GM18907 (cell line): ENCODE data around the gene GGCT.

Source experiments
- ATAC-seq: cut with Tn5 transposase; IDR thresholded peaks from one replicate; pipeline ENCODE4 v1.9.1; 2021; ENCODE audit warnings: mild to moderate bottlenecking, moderate library complexity; ENCODE audit not compliant: unreplicated experiment

The GGCT gene

DNA sequence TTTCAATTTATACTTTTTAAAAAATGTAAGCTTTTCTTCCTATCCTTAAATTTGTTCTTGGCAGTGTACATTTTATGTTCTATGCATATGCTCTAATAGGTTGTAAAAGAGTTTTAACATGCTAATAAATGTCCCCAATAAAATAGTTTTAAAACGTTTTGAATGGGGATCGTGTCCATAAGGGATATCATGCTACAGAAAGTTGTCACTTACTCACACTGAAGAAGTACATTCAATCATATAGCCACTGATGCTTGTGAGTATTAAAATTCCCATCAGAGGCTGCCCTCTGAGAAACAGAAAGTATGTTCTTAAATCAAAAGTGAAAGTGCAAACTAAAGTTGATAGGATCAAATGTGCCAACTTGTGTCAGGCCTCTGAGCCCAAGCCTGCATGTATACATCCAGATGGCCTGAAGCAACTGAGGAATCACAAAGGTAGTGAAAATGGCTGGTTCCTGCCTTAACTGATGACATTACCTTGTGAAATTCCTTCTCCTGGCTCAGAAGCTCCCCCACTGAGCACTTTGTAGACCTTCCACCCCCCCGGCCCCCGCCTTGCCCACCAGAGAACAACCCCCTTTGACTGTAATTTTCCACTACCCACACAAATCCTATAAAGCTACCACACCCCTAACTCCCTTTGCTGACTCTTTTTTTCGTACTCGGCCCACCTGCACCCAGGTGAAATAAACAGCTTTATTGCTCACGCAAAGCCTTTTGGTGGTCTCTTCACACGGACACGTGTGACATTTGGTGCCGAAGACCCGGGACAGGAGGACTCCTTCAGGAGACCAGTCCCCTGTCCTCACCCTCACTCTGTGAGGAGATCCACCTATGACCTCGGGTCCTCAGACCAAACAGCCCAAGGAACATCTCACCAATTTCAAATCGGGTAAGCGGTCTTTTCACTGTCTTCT lies 25.2 kb downstream of the GGCT start:
- ATAC-seq: no peak

DNA sequence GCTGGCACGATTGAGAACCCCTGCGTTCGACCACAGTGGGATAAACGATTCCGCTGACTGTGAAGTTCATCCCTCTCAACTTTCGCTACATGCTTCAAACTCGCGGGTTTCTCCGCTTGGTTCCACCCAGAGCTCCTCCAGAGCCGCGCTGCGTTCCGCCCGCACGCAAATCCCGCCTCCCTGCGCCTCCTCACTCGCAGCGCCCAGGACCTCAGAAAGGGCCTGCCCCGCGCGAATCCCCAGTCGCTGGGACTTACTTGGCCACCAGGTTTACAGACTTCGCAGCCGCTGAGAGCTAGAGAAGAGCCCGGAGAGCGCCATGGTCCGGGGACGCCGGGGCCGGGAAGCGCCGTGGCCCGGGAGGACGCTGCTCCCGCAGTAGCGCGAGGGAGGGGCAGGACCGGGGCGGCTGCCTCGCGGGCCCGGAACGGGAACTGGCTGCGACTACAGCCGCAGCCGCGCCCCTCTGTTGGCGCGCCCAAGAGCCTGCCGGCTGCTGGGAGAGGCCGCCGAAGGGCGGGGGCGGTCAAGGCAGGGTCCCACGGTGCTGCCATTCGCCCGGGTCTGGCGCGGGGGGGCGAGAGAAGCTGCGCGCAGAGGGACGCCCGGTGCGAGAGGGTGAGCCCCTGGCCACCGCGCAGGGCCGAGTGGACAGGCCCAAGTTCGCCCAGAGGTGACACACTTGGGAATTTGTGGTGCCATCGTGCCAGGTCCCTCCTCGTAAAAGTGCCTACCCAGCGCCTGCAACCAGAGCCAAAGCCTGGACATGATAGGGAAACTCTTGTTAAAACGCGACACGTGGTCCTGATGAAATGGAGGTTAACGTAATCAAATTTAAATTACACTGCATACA lies 26.1 kb downstream of the GGCT start, which contains the start of gene NOD1:
NOD1 (minus strand) TSS at position 436 of the 853 bp plus-strand sequence. CDS start 21,863 bp downstream, outside the sequence.
- ATAC-seq: peak; percentile 89

DNA sequence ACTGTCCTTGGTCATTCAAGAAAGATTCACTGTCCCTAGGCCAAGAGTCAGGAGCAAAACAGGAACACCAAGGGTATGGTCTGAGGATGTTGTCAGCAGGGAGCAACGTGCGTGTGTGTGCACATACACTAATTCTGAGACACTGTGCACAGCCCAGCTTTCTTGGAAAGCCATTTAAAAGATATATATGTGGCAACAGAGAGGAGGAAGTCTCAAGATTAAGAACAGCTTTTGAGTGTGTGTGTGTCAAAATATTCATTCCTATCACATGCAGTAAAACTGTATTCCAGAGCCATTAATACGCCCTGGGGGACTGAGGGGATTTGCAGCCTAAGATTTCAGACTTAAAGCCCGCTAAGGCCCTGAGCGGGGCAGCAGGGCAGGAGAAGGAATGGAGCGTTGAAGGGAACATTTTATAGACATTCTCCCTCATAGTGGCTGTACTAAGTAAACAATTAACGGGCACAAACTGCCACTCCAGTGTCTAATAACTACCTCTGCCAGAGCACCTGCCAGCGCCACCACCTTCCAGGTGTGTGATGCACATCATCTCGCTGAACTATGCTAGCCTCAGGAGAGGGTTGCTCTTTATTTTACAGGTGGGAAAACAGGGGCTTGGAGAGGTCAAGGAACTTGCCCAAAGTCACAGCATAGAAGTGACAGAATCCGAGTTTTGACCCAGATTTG lies 28.0 kb downstream of the GGCT start:
- no peak for ATAC-seq

DNA sequence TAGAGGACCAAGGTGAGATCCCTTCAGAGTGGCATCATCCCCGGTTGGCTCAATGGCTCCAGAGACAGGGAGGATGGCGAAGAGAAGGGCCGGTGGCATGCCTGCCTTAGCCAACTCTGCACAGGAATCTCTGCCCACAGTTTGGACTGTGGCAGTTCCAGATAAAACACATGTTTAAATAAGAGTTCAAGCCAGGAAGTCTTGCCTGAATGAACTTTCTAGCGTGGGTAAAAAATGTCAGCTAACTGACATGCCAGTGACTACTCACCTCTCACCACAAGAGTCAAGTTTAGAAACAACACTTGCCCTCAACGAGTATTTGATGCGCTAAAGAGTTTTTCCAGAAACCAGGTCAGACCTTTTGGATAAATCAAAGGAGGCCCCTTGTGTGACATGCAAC lies 29.0 kb downstream of the GGCT start:
- no peak for ATAC-seq

DNA sequence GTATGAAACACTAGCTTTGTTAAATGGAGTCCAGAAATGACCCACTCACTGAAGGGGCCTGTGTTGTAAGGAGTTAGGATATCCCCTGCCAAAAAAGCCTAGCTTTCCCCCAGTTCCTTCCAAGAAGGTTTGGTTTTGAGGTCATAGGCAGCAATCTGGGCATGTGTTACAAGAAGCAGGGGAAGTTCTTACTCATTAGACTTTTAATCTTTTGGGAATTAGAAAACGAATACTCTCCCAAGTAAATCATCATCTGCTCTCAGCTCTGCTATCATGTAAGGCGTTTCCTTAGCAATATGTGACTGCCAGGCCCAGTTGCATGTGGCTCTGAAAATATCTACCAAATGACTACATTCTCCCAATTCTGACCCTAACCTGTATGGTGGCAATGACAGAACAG lies 29.7 kb downstream of the GGCT start:
- ATAC-seq: no peak

DNA sequence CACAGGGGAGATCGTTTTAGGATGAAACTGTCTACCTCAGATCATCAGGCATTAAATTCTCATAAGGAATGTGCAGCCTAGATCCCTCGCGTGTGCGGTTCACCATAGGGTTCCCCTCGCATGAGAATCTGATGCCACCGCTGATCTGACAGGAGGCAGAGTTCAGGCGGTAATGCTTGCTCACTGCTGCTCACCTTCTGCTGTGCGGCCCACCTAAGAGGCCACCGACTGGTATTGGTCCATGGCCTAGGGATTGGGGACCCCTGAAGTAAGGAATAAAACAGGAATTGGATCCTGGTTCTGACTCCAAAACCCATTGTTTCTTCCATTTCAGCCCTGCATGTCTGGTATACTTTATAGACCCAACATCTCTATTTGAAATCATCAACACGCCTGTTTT lies 30.1 kb downstream of the GGCT start:
- ATAC-seq: no peak

DNA sequence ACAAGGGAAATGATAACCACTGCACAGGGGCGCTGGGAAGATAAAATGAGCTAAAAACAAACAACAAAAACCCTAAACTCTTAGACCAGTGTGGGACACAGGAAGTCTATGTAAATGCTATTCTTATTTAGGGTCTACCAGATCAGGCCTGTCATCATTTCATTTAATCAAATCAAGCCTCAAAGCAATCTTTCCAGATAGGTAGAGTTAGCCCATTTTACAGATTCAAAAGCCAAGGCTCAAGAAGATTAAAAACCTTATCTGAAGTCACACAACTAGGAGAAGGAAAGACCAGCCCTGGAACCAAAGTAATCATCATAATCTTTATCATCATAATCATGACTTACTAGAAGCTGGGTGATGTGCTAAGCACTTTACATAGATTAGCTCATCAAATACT lies 30.7 kb downstream of the GGCT start:
- ATAC-seq: no peak

DNA sequence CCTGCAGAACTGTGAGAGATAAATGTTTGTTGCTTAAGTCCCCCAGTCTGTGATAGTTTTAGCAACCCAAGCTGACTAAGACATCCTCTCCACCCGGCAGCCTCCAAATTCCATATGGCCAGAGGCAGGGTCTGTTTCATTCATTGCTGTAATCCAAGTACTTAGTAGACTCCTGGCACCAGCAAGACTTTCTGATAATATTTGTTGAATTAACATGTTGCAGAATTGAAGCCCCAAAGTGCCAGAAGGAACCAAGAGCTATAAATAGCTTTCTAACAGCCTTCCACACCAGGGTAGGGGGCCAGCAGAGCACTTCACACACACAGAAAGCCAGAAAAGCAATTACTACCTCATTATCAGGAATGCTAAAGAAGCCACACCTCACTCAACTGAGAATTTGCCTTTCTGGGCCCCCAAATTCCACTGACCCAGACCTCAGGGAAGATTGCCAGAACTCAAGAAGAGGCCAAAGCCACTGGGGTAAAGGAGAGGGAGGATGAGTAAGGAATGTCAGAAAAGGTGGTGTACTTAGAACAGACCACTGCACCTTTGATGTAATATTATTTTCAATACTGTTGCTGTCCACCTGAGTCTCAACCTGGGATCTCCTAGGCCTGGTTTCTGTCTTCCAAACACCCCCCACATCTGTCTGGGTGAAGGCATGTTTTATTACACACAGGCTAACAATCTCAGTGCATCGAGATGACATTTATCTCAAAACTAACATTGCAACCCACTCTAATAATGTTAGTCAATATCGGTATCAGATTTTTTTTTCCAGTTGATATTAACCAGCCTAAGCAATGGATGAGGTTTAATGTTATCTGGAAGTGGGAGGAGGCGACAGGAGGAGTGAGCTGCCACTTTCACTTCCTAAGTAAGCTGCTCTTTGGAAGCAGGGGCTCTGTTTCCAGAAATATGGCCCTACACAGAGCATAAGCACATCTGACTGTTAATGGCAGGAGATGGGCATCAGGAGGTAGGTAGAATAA lies 31.5 kb downstream of the GGCT start:
- no peak for ATAC-seq

DNA sequence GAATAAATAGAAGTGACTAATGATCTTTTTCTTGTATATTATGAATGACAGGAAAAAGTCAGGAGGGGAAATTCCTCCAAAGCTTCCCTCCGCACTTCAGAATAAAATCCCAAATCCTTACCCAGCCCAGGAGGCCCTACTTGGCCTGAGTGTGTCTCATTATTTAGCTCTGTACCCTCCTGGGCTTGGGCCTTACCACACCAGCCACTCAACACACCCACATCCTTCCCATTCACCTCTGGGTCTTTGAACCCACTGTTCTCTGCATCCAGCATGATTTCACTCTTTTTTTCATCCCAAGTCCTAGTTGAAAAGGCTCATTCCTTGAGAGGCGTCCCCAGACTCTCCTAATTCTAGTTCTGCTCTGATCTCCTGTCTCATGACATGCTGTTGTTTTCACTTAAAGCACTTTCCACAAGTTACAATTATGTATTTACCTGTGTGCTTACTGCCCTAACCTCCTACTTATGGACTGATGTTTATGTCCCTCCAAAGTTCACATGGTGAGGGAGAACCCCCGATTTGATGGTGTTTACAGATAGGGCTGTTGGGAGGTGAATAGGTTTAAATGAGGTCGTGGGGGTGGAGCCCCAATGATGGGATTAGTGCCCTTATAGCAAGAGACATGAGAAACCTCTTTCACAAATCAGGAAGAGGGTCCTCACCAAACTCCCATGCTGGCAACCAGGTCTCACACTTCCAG lies 32.4 kb downstream of the GGCT start:
- no peak for ATAC-seq

DNA sequence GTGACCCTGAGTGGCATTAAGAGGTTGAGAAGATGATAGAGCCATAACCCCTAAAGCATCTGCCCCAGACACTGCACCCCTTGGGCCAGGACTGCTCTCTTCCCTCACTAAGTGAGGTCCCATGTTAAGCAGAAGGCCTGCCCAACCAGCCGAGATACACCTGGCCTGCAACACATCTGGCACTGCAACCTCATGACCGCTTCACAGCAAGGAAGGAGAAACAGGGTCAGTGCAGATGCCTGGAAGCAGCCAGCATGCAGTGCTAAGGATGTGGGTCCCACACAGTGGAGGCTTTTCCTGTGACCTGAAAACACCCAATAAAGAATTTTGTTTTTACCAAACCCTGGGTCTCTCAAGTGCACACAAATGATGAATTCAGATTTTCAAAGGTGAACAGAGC lies 33.4 kb downstream of the GGCT start:
- ATAC-seq: no peak

DNA sequence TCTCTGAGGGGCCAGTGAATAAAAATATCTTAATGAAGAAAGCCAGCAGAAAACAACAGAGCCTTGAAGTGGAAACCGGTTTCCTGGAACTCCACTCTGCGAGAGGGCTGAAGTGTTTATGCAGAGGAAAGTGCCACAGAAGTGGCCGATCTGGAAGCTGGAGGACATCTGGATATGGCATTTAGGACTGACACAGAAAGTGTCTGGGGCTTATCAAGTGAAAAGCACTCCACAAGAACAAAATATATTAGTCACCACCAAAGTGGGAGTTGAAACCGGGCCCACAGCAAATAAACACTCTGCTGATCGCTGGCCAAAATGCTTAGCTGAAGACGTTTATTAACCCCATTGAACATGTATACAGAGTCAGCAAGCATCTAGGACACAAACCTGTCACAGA lies 33.9 kb downstream of the GGCT start:
- ATAC-seq: no peak

DNA sequence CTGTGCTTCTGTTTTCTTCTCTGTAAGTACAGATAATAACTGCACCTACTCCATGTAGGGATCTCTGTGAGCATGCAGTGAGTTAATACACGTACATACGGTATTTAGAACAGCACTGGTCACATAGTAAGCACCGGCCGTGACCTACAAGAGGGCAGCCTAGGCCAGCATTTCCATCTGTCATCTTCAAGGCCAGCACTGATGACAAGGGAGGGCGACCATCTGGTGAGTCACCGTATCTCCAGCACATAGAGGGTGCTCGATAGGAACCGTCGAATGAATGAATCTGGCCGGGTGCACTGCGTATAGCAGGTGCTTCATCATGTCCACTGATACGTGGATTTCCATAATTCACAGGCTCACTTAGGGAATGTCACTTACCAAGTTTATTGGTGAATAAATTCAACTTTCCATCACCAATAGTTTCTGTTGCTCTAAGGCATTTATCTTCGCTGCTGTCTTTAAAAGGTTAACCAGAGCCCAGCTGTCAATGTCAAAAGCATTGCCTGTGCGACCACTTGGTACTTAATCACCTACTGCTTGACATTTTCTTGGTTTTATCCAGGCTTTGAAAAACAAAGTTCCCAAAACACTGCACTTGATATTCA lies 34.4 kb downstream of the GGCT start:
- no peak for ATAC-seq

DNA sequence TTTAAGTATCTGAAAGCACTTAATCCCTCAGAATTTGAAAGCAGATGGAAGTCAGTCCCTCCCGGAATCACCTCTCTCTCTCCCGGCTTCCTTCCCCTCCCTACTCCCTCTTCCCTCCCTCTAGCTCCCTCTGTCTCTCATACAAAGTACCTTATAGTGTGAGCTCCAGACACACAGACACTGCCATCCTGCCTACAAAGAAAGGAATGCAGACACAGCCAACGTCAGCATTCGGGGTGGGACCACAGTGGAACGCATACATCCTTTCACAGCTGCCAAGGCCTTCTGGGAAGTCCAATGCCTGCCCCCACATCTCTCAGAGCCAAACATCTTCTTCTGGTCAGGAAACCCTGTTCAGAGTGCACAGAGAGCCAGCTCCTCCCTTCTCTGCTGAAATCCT lies 35.3 kb downstream of the GGCT start:
- ATAC-seq: no peak

DNA sequence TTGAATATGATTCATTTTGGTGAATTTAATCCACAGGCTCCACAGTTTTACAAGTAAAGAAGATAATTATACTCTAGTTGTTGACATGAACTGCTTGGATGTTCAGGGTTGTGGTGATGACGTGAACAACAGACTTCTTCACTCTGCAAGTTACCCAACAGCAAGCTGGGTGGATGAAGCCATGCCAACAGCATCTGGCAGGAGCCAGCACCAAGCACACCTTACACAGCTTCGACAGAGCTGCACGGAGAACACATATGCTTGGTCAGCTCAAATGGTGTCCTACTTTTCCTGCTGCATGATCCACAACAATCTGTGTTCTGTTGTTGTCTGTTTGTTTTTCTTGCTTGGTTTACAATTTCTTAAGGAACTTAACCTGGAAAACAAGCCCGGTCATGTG lies 35.8 kb downstream of the GGCT start:
- no peak for ATAC-seq

DNA sequence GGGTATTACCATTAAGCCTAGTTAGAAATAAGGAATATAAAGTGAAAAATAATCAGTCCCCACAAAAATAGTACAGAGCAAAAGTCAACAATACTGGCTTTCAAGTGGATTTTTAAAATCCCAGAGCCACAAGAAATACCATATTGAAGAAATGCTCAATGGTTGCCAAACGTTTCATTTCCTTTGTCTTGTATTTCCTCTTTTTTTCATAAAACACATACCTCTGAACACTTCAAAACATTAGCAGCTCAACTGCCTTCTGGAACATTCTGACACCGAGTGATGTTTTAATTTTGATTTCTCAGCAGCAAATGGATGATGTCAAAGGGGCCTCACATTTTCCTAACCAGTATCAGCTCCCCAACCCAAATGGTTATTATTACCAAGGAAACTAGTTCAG lies 36.6 kb downstream of the GGCT start:
- ATAC-seq: no peak

DNA sequence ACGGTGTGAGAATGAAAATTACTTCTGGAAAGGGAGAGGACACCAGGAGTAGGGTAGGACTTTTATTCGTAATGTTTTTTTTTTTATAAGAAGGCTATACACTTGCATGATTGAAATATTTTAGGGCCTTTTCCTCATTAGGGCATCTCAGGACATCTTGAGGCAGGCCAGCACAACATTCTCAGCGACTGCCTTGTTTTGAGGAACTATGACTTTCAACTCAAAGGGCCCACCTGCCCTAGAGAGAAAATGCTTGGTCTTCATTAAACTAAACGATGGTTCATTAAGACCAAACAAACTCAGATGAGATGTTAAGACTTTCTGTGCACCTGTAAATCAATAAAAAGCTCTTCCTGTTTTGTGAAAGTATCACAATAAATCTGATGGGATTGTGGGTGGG lies 37.4 kb downstream of the GGCT start:
- no peak for ATAC-seq

DNA sequence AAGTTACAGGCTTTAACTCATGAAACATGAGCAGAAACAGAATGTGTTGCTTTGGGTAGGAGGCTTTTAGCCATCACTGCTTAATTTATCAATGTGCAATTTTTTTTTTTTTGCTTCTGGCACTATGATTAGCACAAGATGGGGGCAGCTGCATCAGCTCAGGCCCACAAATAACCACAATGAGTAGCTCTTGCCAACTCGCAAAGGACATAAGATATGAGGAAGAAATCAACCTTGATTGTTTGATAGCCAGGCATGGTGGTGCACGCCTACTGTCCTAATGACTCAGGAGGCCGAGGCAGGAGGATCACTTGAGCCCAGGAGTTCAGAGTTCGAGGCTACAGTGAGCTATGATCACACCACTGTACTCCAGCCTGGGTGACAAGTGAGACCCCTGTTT lies 38.4 kb downstream of the GGCT start:
- ATAC-seq: no peak

DNA sequence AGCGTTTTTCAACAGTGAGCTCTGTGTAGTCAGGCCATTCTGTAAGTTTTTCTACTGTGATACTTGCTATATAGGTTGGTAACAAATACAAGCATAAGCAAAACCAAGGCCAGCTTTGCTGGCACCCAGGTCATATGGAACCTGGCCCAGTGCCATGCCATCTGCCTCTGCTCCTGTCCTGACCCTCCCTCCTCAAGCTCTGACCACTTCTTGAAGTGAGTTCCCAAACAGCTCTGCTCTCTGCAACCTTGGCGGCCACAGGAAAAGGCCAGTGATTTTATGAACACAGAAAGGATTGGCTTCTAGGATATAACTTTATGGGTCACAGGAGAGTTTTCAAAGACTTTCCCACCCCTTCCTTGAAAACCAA lies 38.8 kb downstream of the GGCT start:
- ATAC-seq: no peak
